Measurements from ENCODE around the gene GPR141. TPM values are rescaled to one million over a fixed set of nuclear protein-coding genes. Genes with fewer than 3 reads are reported as not detected.

The GPR141 gene
- total and polyA plus RNA-seq, 7 donors, result not detected

- Histone ChIP-seq H3K4me1 (no peaks in the 10 kb centered on the region), H3K36me3 (ENCODE audit: insufficient read depth in 1 of 2, low read depth in 1 of 2) (no peaks in the 10 kb centered on the region), H3K9me3 (no peaks in the 10 kb centered on the region), H3K27me3 (ENCODE audit: insufficient read depth in 3 of 3, low read length in 2 of 3) (no peaks in the 10 kb centered on the region), H3K27ac (no peak overlapping the region), H3K4me3 (no peak overlapping the region)
- DNase-seq (no peak), ATAC-seq (no peak)
- intact Hi-C loops (cut with DNase I), result no loop called here
- WGBS, 3 donors, result 42 to 72% (median 48%) methylated on average over 4 of the region's 4 CpGs
- TF ChIP-seq CTCF (IDR thresholded peaks at IDR 0.05), result no peak
These were observed 46.9 kb downstream of the GPR141 start for GRCh38 chr7:37730501-37730900.

- no peaks in the 10 kb centered on the region for H3K9me3 ChIP-seq
- no peaks in the 10 kb centered on the region for H3K4me1 ChIP-seq
- ATAC-seq (peak; percentile 37 to 74 (median 55)), DNase-seq (peak; percentile 32 to 56)
- TF ChIP-seq CTCF (IDR thresholded peaks at IDR 0.05), result peak; percentile 18
- 21 to 27% (median 25%) methylated on average over 3 of the region's 3 CpGs for WGBS, 3 donors
- no peaks in the 10 kb centered on the region for H3K36me3 ChIP-seq (ENCODE audit: insufficient read depth in 1 of 2, low read depth in 1 of 2)
- H3K27me3 ChIP-seq (ENCODE audit: insufficient read depth in 3 of 3, low read length in 2 of 3), result no peaks in the 10 kb centered on the region
- H3K4me3 ChIP-seq, result no peak overlapping the region
- intact Hi-C loops (cut with DNase I), result no loop called here
- H3K27ac ChIP-seq, result no peak overlapping the region
These were observed 48.7 kb downstream of the GPR141 start for GRCh38 chr7:37732253-37732652.

- no peaks in the 10 kb centered on the region for H3K36me3 ChIP-seq (ENCODE audit: insufficient read depth in 1 of 2, low read depth in 1 of 2)
- TF ChIP-seq CTCF (IDR thresholded peaks at IDR 0.05), result no peak
- H3K4me1 ChIP-seq, result no peaks in the 10 kb centered on the region
- H3K4me3 ChIP-seq, result no peak overlapping the region
- H3K27ac ChIP-seq, result no peak overlapping the region
- H3K27me3 ChIP-seq (ENCODE audit: insufficient read depth in 3 of 3, low read length in 2 of 3), result no peaks in the 10 kb centered on the region
- DNase-seq (no peak), ATAC-seq (no peak)
- no peaks in the 10 kb centered on the region for H3K9me3 ChIP-seq
- 91 to 98% (median 94%) methylated on average over 2 of the region's 2 CpGs for WGBS, 3 donors
- intact Hi-C loops (cut with DNase I), result no loop called here
These were observed 49.3 kb downstream of the GPR141 start for GRCh38 chr7:37732888-37733287.

- no peaks in the 10 kb centered on the region for H3K27me3 ChIP-seq (ENCODE audit: insufficient read depth in 3 of 3, low read length in 2 of 3)
- no peak for TF ChIP-seq CTCF (IDR thresholded peaks at IDR 0.05)
- no peaks in the 10 kb centered on the region for H3K36me3 ChIP-seq (ENCODE audit: insufficient read depth in 1 of 2, low read depth in 1 of 2)
- intact Hi-C loops (cut with DNase I), result no loop called here
- no peak overlapping the region for H3K4me3 ChIP-seq
- H3K27ac ChIP-seq, result no peak overlapping the region
- no peak for ATAC-seq
- no peak for DNase-seq
- no peaks in the 10 kb centered on the region for H3K4me1 ChIP-seq
- no peaks in the 10 kb centered on the region for H3K9me3 ChIP-seq
These were observed 51.6 kb downstream of the GPR141 start for GRCh38 chr7:37735196-37735595.

- Histone ChIP-seq H3K4me1 (no peaks in the 10 kb centered on the region), H3K27me3 (ENCODE audit: insufficient read depth in 3 of 3, low read length in 2 of 3) (no peaks in the 10 kb centered on the region), H3K36me3 (ENCODE audit: insufficient read depth in 1 of 2, low read depth in 1 of 2) (no peaks in the 10 kb centered on the region), H3K9me3 (no peaks in the 10 kb centered on the region), H3K4me3 (no peak overlapping the region), H3K27ac (no peak overlapping the region)
- TF ChIP-seq CTCF (IDR thresholded peaks at IDR 0.05), result no peak
- intact Hi-C loops (cut with DNase I), result no loop called here
- ATAC-seq, result no peak
- DNase-seq, result no peak
- WGBS, 3 donors, result 11 to 33% (median 19%) methylated on average over 1 of the region's 1 CpG
These were observed 54.8 kb downstream of the GPR141 start for GRCh38 chr7:37738321-37738720.

All from psoas muscle (tissue), 8 donors.